Muscle of leg (tissue), 11 donors: ENCODE results near the gene SLC35E1. TPM values are rescaled to one million over a fixed set of nuclear protein-coding genes. Genes with fewer than 3 reads are reported as not detected.

Source experiments
- DNase-seq: peaks from one replicate; pipeline ENCODE4 v3.0.0; 2013
- H3K27ac ChIP-seq: one replicate; pipeline ENCODE4 v1.5.1; 2013; ENCODE audit warnings: mild to moderate bottlenecking, low read length, control low read depth
- H3K27me3 ChIP-seq: one replicate; pipeline ENCODE4 v1.6.1; 2013; ENCODE audit warnings: low read length; ENCODE audit not compliant: control insufficient read depth, insufficient read depth
- H3K36me3 ChIP-seq: one replicate; pipeline ENCODE4 v1.6.1; 2013; ENCODE audit warnings: low read length; ENCODE audit not compliant: control insufficient read depth, insufficient read depth
- H3K4me1 ChIP-seq: one replicate; pipeline ENCODE4 v1.6.1; 2013; ENCODE audit warnings: low read length; ENCODE audit not compliant: control insufficient read depth, insufficient read depth
- H3K4me3 ChIP-seq: one replicate; pipeline ENCODE4 v1.5.1; 2013; ENCODE audit warnings: low read length, control low read depth
- H3K9me3 ChIP-seq: replicated peaks from 2 replicates; pipeline ENCODE4 v1.6.1; 2013; ENCODE audit warnings: low read depth, low read length; ENCODE audit not compliant: control insufficient read depth
- WGBS: methylation state at CpG from one replicate; pipeline ENCODE4 v1.1.5; 2013; ENCODE audit warnings: missing lambda C conversion rate; ENCODE audit not compliant: insufficient coverage; 5-methylcytosine and 5-hydroxymethylcytosine counted together
- polyA plus RNA-seq, 8 donors: library from polyadenylated mRNA; unstranded; fragments of 120-200 nt; gene quantifications; one replicate each; pipeline versions ENCODE4 v1.2.1 to v1.2.3, GENCODE V29; 2013; ENCODE audit warnings: inconsistent platforms in 1 of 8, low replicate concordance in 1 of 8; ENCODE audit not compliant: insufficient read length in 8 of 8, insufficient read depth in 1 of 8
- total RNA-seq: library from RNA; stranded (reverse); fragments of 120-200 nt; gene quantifications from one replicate; pipeline ENCODE4 v1.2.4, GENCODE V29; 2013

Gene SLC35E1
- total and polyA plus RNA-seq, 9 donors: 16.1 to 34.7 (median 28.3) TPM

- H3K4me1 ChIP-seq: peaks cover 41% of the 10 kb centered on the region
These were observed 29.3 kb upstream of the SLC35E1 start for GRCh38 chr19:16601378-16602052.

GRCh38 chr19:16600824-16601223 lies 28.6 kb upstream of the SLC35E1 start:
- Histone ChIP-seq H3K27me3 (no peaks in the 10 kb centered on the region), H3K4me1 (peaks cover 37% of the 10 kb centered on the region), H3K4me3 (no peak overlapping the region), H3K27ac (no peak overlapping the region), H3K36me3 (no peaks in the 10 kb centered on the region), H3K9me3 (no peaks in the 10 kb centered on the region)
- DNase-seq: no peak
- 83% methylated on average over 4 of the region's 5 CpGs for WGBS

More at GRCh38 chr19:16601378-16602052, 29.3 kb upstream of the SLC35E1 start:
- 92% methylated on average over 18 of the region's 20 CpGs for WGBS
- Histone ChIP-seq H3K27ac (peak overlapping the region; percentile 20), H3K9me3 (no peaks in the 10 kb centered on the region), H3K4me3 (no peak overlapping the region), H3K36me3 (peaks cover 1% of the 10 kb centered on the region), H3K27me3 (no peaks in the 10 kb centered on the region)
- DNase-seq: no peak

GRCh38 chr19:16599655-16600346 lies 27.6 kb upstream of the SLC35E1 start:
- H3K36me3 ChIP-seq: no peaks in the 10 kb centered on the region
- no peak overlapping the region for H3K4me3 ChIP-seq
- H3K4me1 ChIP-seq: peaks cover 30% of the 10 kb centered on the region
- no peak overlapping the region for H3K27ac ChIP-seq
- 88% methylated on average over 5 of the region's 6 CpGs for WGBS
- no peaks in the 10 kb centered on the region for H3K27me3 ChIP-seq
- no peak for DNase-seq
- H3K9me3 ChIP-seq: no peaks in the 10 kb centered on the region

- no peak overlapping the region for H3K4me3 ChIP-seq
- 60% methylated on average over 2 of the region's 4 CpGs for WGBS
- no peaks in the 10 kb centered on the region for H3K9me3 ChIP-seq
- DNase-seq: no peak
- H3K27ac ChIP-seq: no peak overlapping the region
- H3K4me1 ChIP-seq: peaks cover 30% of the 10 kb centered on the region
- H3K36me3 ChIP-seq: no peaks in the 10 kb centered on the region
- no peaks in the 10 kb centered on the region for H3K27me3 ChIP-seq
These were observed 26.6 kb upstream of the SLC35E1 start for GRCh38 chr19:16598848-16599247.

- peaks cover 31% of the 10 kb centered on the region for H3K4me1 ChIP-seq
- no peak overlapping the region for H3K4me3 ChIP-seq
- H3K27me3 ChIP-seq: no peaks in the 10 kb centered on the region
- no peak for DNase-seq
- no peaks in the 10 kb centered on the region for H3K36me3 ChIP-seq
- no peaks in the 10 kb centered on the region for H3K9me3 ChIP-seq
- H3K27ac ChIP-seq: no peak overlapping the region
- WGBS: 92% methylated on average over 7 of the region's 9 CpGs
These were observed 24.2 kb upstream of the SLC35E1 start for GRCh38 chr19:16596399-16596798.

GRCh38 chr19:16595097-16595496 lies 22.9 kb upstream of the SLC35E1 start:
- DNase-seq: no peak
- Histone ChIP-seq H3K36me3 (no peaks in the 10 kb centered on the region), H3K4me3 (no peak overlapping the region), H3K9me3 (no peaks in the 10 kb centered on the region), H3K4me1 (peaks cover 24% of the 10 kb centered on the region), H3K27ac (no peak overlapping the region), H3K27me3 (no peaks in the 10 kb centered on the region)
- 92% methylated on average over 8 of the region's 8 CpGs for WGBS

GRCh38 chr19:16594681-16595091 lies 22.5 kb upstream of the SLC35E1 start:
- no peak for DNase-seq

GRCh38 chr19:16594131-16594586 lies 21.9 kb upstream of the SLC35E1 start:
- DNase-seq: no peak
- WGBS: 73% methylated on average over 6 of the region's 10 CpGs
- Histone ChIP-seq H3K27ac (no peak overlapping the region), H3K27me3 (no peaks in the 10 kb centered on the region), H3K4me1 (peaks cover 23% of the 10 kb centered on the region), H3K4me3 (no peak overlapping the region), H3K9me3 (no peaks in the 10 kb centered on the region), H3K36me3 (no peaks in the 10 kb centered on the region)

More at GRCh38 chr19:16594681-16595091, 22.5 kb upstream of the SLC35E1 start:
- H3K4me3 ChIP-seq: no peak overlapping the region
- H3K4me1 ChIP-seq: peaks cover 25% of the 10 kb centered on the region
- H3K9me3 ChIP-seq: no peaks in the 10 kb centered on the region
- H3K27me3 ChIP-seq: no peaks in the 10 kb centered on the region
- no peak overlapping the region for H3K27ac ChIP-seq
- WGBS: 66% methylated on average over 5 of the region's 5 CpGs
- no peaks in the 10 kb centered on the region for H3K36me3 ChIP-seq

GRCh38 chr19:16593181-16593580 lies 21.0 kb upstream of the SLC35E1 start:
- DNase-seq: no peak
- Histone ChIP-seq H3K4me3 (no peak overlapping the region), H3K27ac (no peak overlapping the region), H3K36me3 (no peaks in the 10 kb centered on the region), H3K4me1 (peaks cover 29% of the 10 kb centered on the region), H3K27me3 (no peaks in the 10 kb centered on the region), H3K9me3 (no peaks in the 10 kb centered on the region)
- WGBS: 95% methylated on average over 3 of the region's 4 CpGs

- WGBS: 60% methylated on average over 8 of the region's 10 CpGs
- DNase-seq: no peak
- Histone ChIP-seq H3K4me1 (peaks cover 41% of the 10 kb centered on the region), H3K27me3 (no peaks in the 10 kb centered on the region), H3K9me3 (no peaks in the 10 kb centered on the region), H3K4me3 (no peak overlapping the region), H3K27ac (no peak overlapping the region), H3K36me3 (no peaks in the 10 kb centered on the region)
These were observed 19.8 kb upstream of the SLC35E1 start for GRCh38 chr19:16591803-16592556.
